ENCODE measurements around the gene ENC1. TPM values are rescaled to one million over a fixed set of nuclear protein-coding genes. Genes with fewer than 3 reads are reported as not detected.

ENC1 gene
- total and polyA plus RNA-seq, 10 of the 15 experiments (the other 5 are each of a cell fraction or from before 2014, with no cell fraction given), result 8.2 to 55.5 (median 32.1) TPM

- no peak for ATAC-seq
- TF ChIP-seq HCFC1 (IDR thresholded peaks at IDR 0.05; ENCODE audit: low read length) (no peak), ZNF622 (IDR thresholded peaks at IDR 0.05) (no peak), SMC3 (IDR thresholded peaks at IDR 0.05; ENCODE audit: borderline replicate concordance, low read length) (no peak), ZNF217 (IDR thresholded peaks at IDR 0.05) (no peak), BCL3 (IDR thresholded peaks at IDR 0.05; ENCODE audit: borderline replicate concordance, insufficient read depth, low read depth, low read length, poor library complexity, severe bottlenecking) (no peak), IKZF2 (IDR thresholded peaks at IDR 0.05) (no peak), SP1 (IDR thresholded peaks at IDR 0.05; ENCODE audit: low read depth, low read length) (no peak)
- no peak overlapping the region for H2AFZ ChIP-seq (ENCODE audit: control insufficient read depth, low read depth, low read length)
- no peak overlapping the region for H3K9ac ChIP-seq (ENCODE audit: control insufficient read depth, insufficient read depth, low read length)
- SMC1A ChIA-PET (ENCODE audit: uncharacterized antibody, unreplicated experiment), result interaction anchor here (1.0 to 2.2 kb wide), 5 partner anchors 8 to 25 kb away, joined by 3 to 9 read pairs (median 4); no protein-coding TSS in a partner anchor
- in situ Hi-C loops (cut with MboI), result no loop called here
- no peak for DNase-seq (ENCODE audit: low read depth, low spot score)
- no peak overlapping the region for H3K4me2 ChIP-seq (ENCODE audit: control insufficient read depth, insufficient read depth)
- 24% methylated on average over 2 of the region's 2 CpGs for WGBS (ENCODE audit: insufficient coverage, insufficient replicate concordance, low lambda C conversion rate, missing lambda C conversion rate)
- H3K4me3 ChIP-seq, result no peak overlapping the region
- RAD21 ChIA-PET (ENCODE audit: unreplicated experiment), result no interaction called here
- CTCF ChIA-PET, result interaction anchor here (0.9 to 1.5 kb wide), 3 partner anchors 27 to 123 kb away, joined by 3 to 5 read pairs (median 3); partner anchors contain the start of gene ENC1
- POLR2A ChIA-PET, result no interaction called here
- H3K9me3 ChIP-seq (replicated peaks; ENCODE audit: control insufficient read depth, insufficient read depth, low read length), result no peaks in the 10 kb centered on the region
- BruUV-seq (replicated peaks), result no TSS peak
- H3K36me3 ChIP-seq (ENCODE audit: control insufficient read depth in 2 of 2, insufficient read depth in 2 of 2, low read length in 1 of 2), result no peaks in the 10 kb centered on the region
- H3K79me2 ChIP-seq (ENCODE audit: control insufficient read depth, insufficient read depth, low read length), result no peaks in the 10 kb centered on the region
- no peaks in the 10 kb centered on the region; a peak in 1 of 4 replicates for H3K27me3 ChIP-seq (replicated peaks in 1 of 2; ENCODE audit: control insufficient read depth in 2 of 2, insufficient read depth in 2 of 2, low read length in 1 of 2)
- intact Hi-C loops (cut with micrococcal nuclease; ENCODE audit: unreplicated experiment), result no loop called here
- no peaks in the 10 kb centered on the region for H3K4me1 ChIP-seq (ENCODE audit: control insufficient read depth, insufficient read depth, low read length)
- H3K27ac ChIP-seq (ENCODE audit: control insufficient read depth, insufficient read depth), result no peak overlapping the region
- no peaks in the 10 kb centered on the region for H4K20me1 ChIP-seq (ENCODE audit: control insufficient read depth, insufficient read depth)
- no peak for FAIRE-seq
Observed at GRCh38 chr5:74613283-74613682, 27.2 kb downstream of the ENC1 start.

- POLR2A ChIA-PET, result no interaction called here
- TF ChIP-seq STAT3 (IDR thresholded peaks at IDR 0.05; ENCODE audit: low read depth, low read length) (no peak), NFYB (IDR thresholded peaks at IDR 0.05; ENCODE audit: insufficient read depth, low read depth, low read length) (no peak), POLR2AphosphoS5 (IDR thresholded peaks at IDR 0.05; ENCODE audit: low read length) (no peak), BACH1 (IDR thresholded peaks at IDR 0.05; ENCODE audit: borderline replicate concordance) (no peak), LARP7 (IDR thresholded peaks at IDR 0.05) (no peak), FOS (IDR thresholded peaks at IDR 0.05; ENCODE audit: borderline replicate concordance, extremely low read depth, insufficient read length) (no peak), EZH2 (IDR thresholded peaks at IDR 0.05; ENCODE audit: borderline replicate concordance, control insufficient read depth, low read depth, low read length) (no peak), CBFB (IDR thresholded peaks at IDR 0.05; ENCODE audit: low read depth) (no peak)
- RAD21 ChIA-PET (ENCODE audit: unreplicated experiment), result no interaction called here
- no peaks in the 10 kb centered on the region for H4K20me1 ChIP-seq (ENCODE audit: control insufficient read depth, insufficient read depth)
- no peak overlapping the region for H3K4me2 ChIP-seq (ENCODE audit: control insufficient read depth, insufficient read depth)
- no peak for DNase-seq (ENCODE audit: low read depth, low spot score)
- no peak for FAIRE-seq
- H2AFZ ChIP-seq (ENCODE audit: control insufficient read depth, low read depth, low read length), result no peak overlapping the region
- H3K9ac ChIP-seq (ENCODE audit: control insufficient read depth, insufficient read depth, low read length), result no peak overlapping the region
- no peaks in the 10 kb centered on the region for H3K9me3 ChIP-seq (replicated peaks; ENCODE audit: control insufficient read depth, insufficient read depth, low read length)
- intact Hi-C loops (cut with micrococcal nuclease; ENCODE audit: unreplicated experiment), result no loop called here
- WGBS (ENCODE audit: insufficient coverage, insufficient replicate concordance, low lambda C conversion rate, missing lambda C conversion rate), result 82% methylated on average over 3 of the region's 3 CpGs
- SMC1A ChIA-PET (ENCODE audit: uncharacterized antibody, unreplicated experiment), result interaction anchor here (2.2 kb wide), 1 partner anchor 20 kb away, joined by 9 read pairs; no protein-coding TSS in a partner anchor
- no peak overlapping the region for H3K4me3 ChIP-seq
- H3K27ac ChIP-seq (ENCODE audit: control insufficient read depth, insufficient read depth), result no peak overlapping the region
- H3K36me3 ChIP-seq (ENCODE audit: control insufficient read depth in 2 of 2, insufficient read depth in 2 of 2, low read length in 1 of 2), result no peaks in the 10 kb centered on the region
- no peak for ATAC-seq
- no peaks in the 10 kb centered on the region for H3K79me2 ChIP-seq (ENCODE audit: control insufficient read depth, insufficient read depth, low read length)
- no peaks in the 10 kb centered on the region for H3K4me1 ChIP-seq (ENCODE audit: control insufficient read depth, insufficient read depth, low read length)
- in situ Hi-C loops (cut with MboI), result no loop called here
- BruUV-seq (replicated peaks), result no TSS peak
- CTCF ChIA-PET, result interaction anchor here (1.0 kb wide), 1 partner anchor 30 kb away, joined by 3 read pairs; no protein-coding TSS in a partner anchor
- H3K27me3 ChIP-seq (replicated peaks in 1 of 2; ENCODE audit: control insufficient read depth in 2 of 2, insufficient read depth in 2 of 2, low read length in 1 of 2), result no peaks in the 10 kb centered on the region; a peak in 1 of 4 replicates
Observed at GRCh38 chr5:74612045-74612444, 28.5 kb downstream of the ENC1 start.

Measured in GM12878 (cell line).